GM12878 (cell line): ENCODE data around the gene CCDC182. TPM values are rescaled to one million over a fixed set of nuclear protein-coding genes. Genes with fewer than 3 reads are reported as not detected.

Experiments
- ATAC-seq: fragments of 200-7000 bp; cut with Tn5 transposase; 3 replicates; pipeline ENCODE4 v1.9.1; 2020; ENCODE audit warnings: mild to moderate bottlenecking, moderate library complexity
- BruUV-seq: library from RNA; stranded (reverse); fragments of 400-500 nt; replicated peaks from 2 replicates; lab custom pipeline; 2021; lab: Mats Ljungman, UMichigan
- CTCF ChIA-PET: fragments of 300-600 bp; sonication (Branson Sonifier 250); formaldehyde crosslinking; extraction: SDS; loops from one replicate; lab custom pipeline; 2021; ENCODE audit warnings: inconsistent platforms; lab: Yijun Ruan, JAX
- POLR2A ChIA-PET: fragments of 350-600 bp; formaldehyde crosslinking; extraction: SDS; loops from one replicate; lab custom pipeline; 2021; ENCODE audit warnings: inconsistent platforms; lab: Charles Lee
- RAD21 ChIA-PET: fragments of 300-600 bp; sonication (Branson Sonifier 250); formaldehyde crosslinking; loops from one replicate; lab custom pipeline; 2023; ENCODE audit warnings: antibody characterized with exemption; ENCODE audit not compliant: unreplicated experiment; lab: Charles Lee
- SMC1A ChIA-PET: fragments of 300-600 bp; sonication (Branson Sonifier 250); formaldehyde crosslinking; loops from one replicate; lab custom pipeline; 2023; ENCODE audit not compliant: unreplicated experiment, uncharacterized antibody; lab: Charles Lee
- DNase-seq: peaks from one replicate; pipeline ENCODE4 v3.0.0-alpha.2; 2011; ENCODE audit warnings: low read depth, low spot score
- FAIRE-seq: peaks from 3 replicates; lab custom pipeline; 2011; peaks lifted over from hg19 to GRCh38; lab: Jason Lieb, UNC
- H2AFZ ChIP-seq: 2 replicates; pipeline ENCODE4 v1.6.0; 2011; ENCODE audit warnings: low read depth, low read length, control low read depth; ENCODE audit not compliant: control insufficient read depth
- H3K27ac ChIP-seq: 2 replicates; pipeline ENCODE4 v1.5.1; 2011; ENCODE audit warnings: control low read depth; ENCODE audit not compliant: control insufficient read depth, insufficient read depth
- H3K27me3 ChIP-seq, 2 experiments: replicated peaks in 1 of 2; 2 replicates each; pipeline versions ENCODE4 v1.6.0 to v1.6.1; 2011; ENCODE audit warnings: low read length in 1 of 2; ENCODE audit not compliant: control insufficient read depth in 2 of 2, insufficient read depth in 2 of 2
- H3K36me3 ChIP-seq, 2 experiments: 2 replicates each; pipeline ENCODE4 v1.5.1; 2011; ENCODE audit warnings: low read length in 1 of 2; ENCODE audit not compliant: control insufficient read depth in 2 of 2, insufficient read depth in 2 of 2
- H3K4me1 ChIP-seq: 2 replicates; pipeline ENCODE4 v1.6.1; 2011; ENCODE audit warnings: mild to moderate bottlenecking, low read length, moderate library complexity, mixed read lengths; ENCODE audit not compliant: control insufficient read depth, insufficient read depth
- H3K4me2 ChIP-seq: 2 replicates; pipeline ENCODE4 v1.6.0; 2011; ENCODE audit warnings: control low read depth; ENCODE audit not compliant: control insufficient read depth, insufficient read depth
- H3K4me3 ChIP-seq: fragments of 200-600 bp; sonication (generic); 2 replicates; pipeline ENCODE4 v1.5.1; 2016
- H3K79me2 ChIP-seq: 2 replicates; pipeline ENCODE4 v1.6.0; 2011; ENCODE audit warnings: low read length; ENCODE audit not compliant: control insufficient read depth, insufficient read depth
- H3K9ac ChIP-seq: 2 replicates; pipeline ENCODE4 v1.8.0; 2011; ENCODE audit warnings: low read length, control low read depth, mixed read lengths; ENCODE audit not compliant: control insufficient read depth, insufficient read depth
- H3K9me3 ChIP-seq: replicated peaks from 3 replicates; pipeline ENCODE4 v1.5.1; 2011; ENCODE audit warnings: mild to moderate bottlenecking, low read length; ENCODE audit not compliant: control insufficient read depth, insufficient read depth
- H4K20me1 ChIP-seq: 2 replicates; pipeline ENCODE4 v1.6.0; 2011; ENCODE audit not compliant: control insufficient read depth, insufficient read depth
- EGR1 ChIP-seq, 2 experiments: IDR thresholded peaks; 1 replicate in 1 of 2; 2 replicates in 1 of 2; pipeline ENCODE4 v1.6.1; 2011 to 2012; ENCODE audit warnings: low read depth in 2 of 2, low read length in 2 of 2, borderline replicate concordance in 1 of 2, mild to moderate bottlenecking in 1 of 2, moderate library complexity in 1 of 2
- ESRRA ChIP-seq: IDR thresholded peaks from 2 replicates; pipeline ENCODE4 v1.6.1; 2012; ENCODE audit warnings: mild to moderate bottlenecking, low read length, improper control_type of control experiment
- HDGF ChIP-seq: fragments of 450-650 bp; IDR thresholded peaks from 2 replicates; pipeline ENCODE4 v1.6.1; 2016; ENCODE audit warnings: antibody characterized with exemption
- RCOR1 ChIP-seq: conservative IDR thresholded peaks from 2 replicates; pipeline ENCODE4 v1.6.1; 2012; ENCODE audit warnings: low read depth, low read length, improper control_type of control experiment
- WGBS: methylation state at CpG from one replicate; pipeline ENCODE4 v1.1.6; 2016; ENCODE audit warnings: low lambda C conversion rate; ENCODE audit not compliant: insufficient replicate concordance, insufficient coverage; ENCODE audit errors: missing lambda C conversion rate; 5-methylcytosine and 5-hydroxymethylcytosine counted together
- in situ Hi-C: fragments of 300-500 bp; cut with MboI; formaldehyde crosslinking; loops from 9 replicates; pipeline ENCODE4 v1.14.3; 2018; ENCODE audit warnings: mixed read lengths
- intact Hi-C: fragments of 100-400 bp; cut with micrococcal nuclease; formaldehyde crosslinking; loops from one replicate; pipeline ENCODE4 v1.14.2; 2022; ENCODE audit not compliant: unreplicated experiment
- polyA plus RNA-seq, 11 experiments: library from polyadenylated mRNA; depleted of rRNA in 4 of 11; unstranded in 6 of 11; stranded (reverse) in 5 of 11; fragments of >200 nt; fragmentation: Nextera tagmentation in 4 of 11; fragmentation: Illumina TruSeq in 1 of 11; extraction: Ambion mirVana in 4 of 11; extraction: Trizol in 1 of 11; gene quantifications; 1 replicate in 1 of 11; 2 replicates in 10 of 11; pipeline versions ENCODE4 v1.2.1 to v1.2.3, GENCODE V29; 2011 to 2016; ENCODE audit warnings: inconsistent platforms in 2 of 11, missing spikeins in 2 of 11, low read depth in 1 of 11
- total RNA-seq, 4 experiments: library from RNA; depleted of rRNA in 3 of 4; stranded (reverse); fragments of >200 nt in 3 of 4; fragmentation: Illumina TruSeq in 1 of 4; extraction: Trizol in 1 of 4; gene quantifications; 2 replicates each; pipeline versions ENCODE4 v1.2.1 to v1.2.3, GENCODE V29; 2013 to 2021

The CCDC182 gene
- total and polyA plus RNA-seq, 10 of the 15 experiments (the other 5 are each of a cell fraction or from before 2014, with no cell fraction given) = not detected

DNA sequence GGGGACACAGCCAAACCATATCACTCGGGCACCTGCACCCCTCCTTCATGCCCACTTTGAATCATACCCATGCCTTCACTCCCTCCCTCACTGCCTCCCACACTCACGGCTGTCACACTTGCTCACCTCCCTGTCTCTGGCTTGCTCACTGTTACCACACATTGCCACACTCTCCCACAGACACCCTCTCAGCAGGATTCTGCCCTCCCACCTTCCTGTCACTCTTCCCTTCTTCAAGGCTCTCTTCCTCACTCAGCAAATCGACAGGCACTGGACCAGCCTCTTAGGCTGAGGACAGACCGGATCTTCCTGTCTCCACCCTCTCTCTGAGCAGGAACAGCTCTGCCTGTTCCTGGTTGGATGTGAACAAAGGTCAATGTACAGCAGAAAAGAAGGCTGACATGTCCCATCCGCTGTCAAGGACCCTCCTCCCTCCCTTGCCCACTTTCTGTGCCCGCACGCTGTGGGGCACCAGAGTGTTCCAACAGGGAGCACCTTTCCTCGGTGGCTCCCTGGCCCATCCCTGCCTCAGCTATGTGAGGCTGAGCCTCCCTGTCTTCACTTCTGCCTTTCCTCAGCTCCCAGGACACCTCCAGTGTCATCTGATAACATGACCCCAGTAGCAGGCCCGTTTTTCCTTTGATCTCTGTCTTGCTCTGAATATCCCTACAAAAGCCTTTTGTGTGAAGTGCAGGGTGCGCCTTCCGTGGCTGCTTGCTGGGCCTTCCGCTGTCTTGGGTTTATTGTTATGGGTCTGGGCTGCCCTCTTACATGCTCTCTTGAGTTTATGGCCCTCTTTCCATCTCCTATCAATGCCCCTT lies 47.0 kb downstream of the CCDC182 start (continued):
- TF ChIP-seq EGR1 (IDR thresholded peaks at IDR 0.05; ENCODE audit: borderline replicate concordance in 1 of 2, low read depth in 2 of 2, low read length in 2 of 2) = 0 out of 3 replicates have a peak, but pooled peaks of 1 of the 2 experiments have one; percentile 16

GRCh38 chr17:57697197-57697596 lies 47.9 kb downstream of the CCDC182 start:
- intact Hi-C loops = no loop called here
- Histone ChIP-seq H3K4me2 (no peak overlapping the region), H3K4me3 (no peak overlapping the region), H3K27me3 (no peaks in the 10 kb centered on the region), H3K36me3 (no peaks in the 10 kb centered on the region), H3K9me3 (no peaks in the 10 kb centered on the region; the same call in 1 of the 3 replicates), H3K4me1 (peaks cover 11% of the 10 kb centered on the region), H3K9ac (no peak overlapping the region), H3K79me2 (no peaks in the 10 kb centered on the region), H2AFZ (no peak overlapping the region), H3K27ac (no peak overlapping the region), H4K20me1 (no peaks in the 10 kb centered on the region)
- in situ Hi-C loops = no loop called here
- no TSS peak for BruUV-seq
- CTCF ChIA-PET = interaction anchor here (0.7 to 1.3 kb wide), 2 partner anchors 49 to 145 kb away, joined by 3 read pairs; no protein-coding TSS in a partner anchor
- WGBS = 67% methylated on average over 7 of the region's 7 CpGs
- RAD21 ChIA-PET = no interaction called here
- no peak for DNase-seq
- no peak for FAIRE-seq
- POLR2A ChIA-PET = interaction anchor here (0.5 kb wide), 1 partner anchor 715 kb away, joined by 4 read pairs; no protein-coding TSS in a partner anchor
- SMC1A ChIA-PET = no interaction called here
- ATAC-seq = no peak
- TF ChIP-seq ESRRA (no peak), HDGF (peak; percentile 69), RCOR1 (no peak)
